Skeletal muscle satellite cell (primary cell): ENCODE data around the gene FAM163A.

Experiments used
- H3K27me3 ChIP-seq: 2 replicates; pipeline ENCODE4 v1.7.0; 2013; ENCODE audit warnings: low read length; ENCODE audit not compliant: control insufficient read depth, insufficient read depth
- H3K36me3 ChIP-seq: 2 replicates; pipeline ENCODE4 v1.7.0; 2013; ENCODE audit warnings: mild to moderate bottlenecking, control low read depth, low read length; ENCODE audit not compliant: insufficient read depth
- H3K4me1 ChIP-seq: 2 replicates; pipeline ENCODE4 v1.7.0; 2013; ENCODE audit warnings: low read length; ENCODE audit not compliant: control insufficient read depth, insufficient read depth
- H3K4me2 ChIP-seq: 2 replicates; pipeline ENCODE4 v1.7.0; 2013; ENCODE audit warnings: mild to moderate bottlenecking, low read length
- H3K4me3 ChIP-seq: 2 replicates; pipeline ENCODE4 v1.7.0; 2013; ENCODE audit warnings: low read length
- H3K9ac ChIP-seq: 2 replicates; pipeline ENCODE4 v1.7.0; 2013; ENCODE audit warnings: mild to moderate bottlenecking, low read depth, low read length, moderate library complexity
- H3K9me3 ChIP-seq: replicated peaks from 2 replicates; pipeline ENCODE4 v1.7.0; 2013; ENCODE audit warnings: mild to moderate bottlenecking, control low read depth, low read length

FAM163A gene

GRCh38 chr1:179754041-179754624 lies 11.0 kb downstream of the FAM163A start:
- peaks cover 9% of the 10 kb centered on the region for H3K27me3 ChIP-seq

GRCh38 chr1:179757933-179758332 lies 14.8 kb downstream of the FAM163A start:
- Histone ChIP-seq H3K27me3 (peaks cover 28% of the 10 kb centered on the region), H3K9me3 (no peaks in the 10 kb centered on the region), H3K36me3 (no peaks in the 10 kb centered on the region), H3K4me3 (no peak overlapping the region), H3K4me2 (no peak overlapping the region), H3K9ac (no peak overlapping the region), H3K4me1 (no peaks in the 10 kb centered on the region)

More at GRCh38 chr1:179754041-179754624, 11.0 kb downstream of the FAM163A start:
- Histone ChIP-seq H3K9ac (no peak overlapping the region), H3K4me1 (no peaks in the 10 kb centered on the region), H3K4me3 (no peak overlapping the region), H3K4me2 (no peak overlapping the region), H3K36me3 (no peaks in the 10 kb centered on the region), H3K9me3 (no peaks in the 10 kb centered on the region)

- H3K4me1 ChIP-seq, result no peaks in the 10 kb centered on the region
- no peaks in the 10 kb centered on the region for H3K36me3 ChIP-seq
- no peak overlapping the region for H3K4me3 ChIP-seq
- peaks cover 32% of the 10 kb centered on the region for H3K27me3 ChIP-seq
- no peak overlapping the region for H3K9ac ChIP-seq
- H3K9me3 ChIP-seq, result no peaks in the 10 kb centered on the region
- H3K4me2 ChIP-seq, result no peak overlapping the region
Observed at GRCh38 chr1:179760521-179760920, 17.4 kb downstream of the FAM163A start.

GRCh38 chr1:179761296-179761695 lies 18.2 kb downstream of the FAM163A start:
- no peaks in the 10 kb centered on the region for H3K36me3 ChIP-seq
- H3K9ac ChIP-seq, result no peak overlapping the region
- H3K27me3 ChIP-seq, result peaks cover 32% of the 10 kb centered on the region
- no peak overlapping the region for H3K4me2 ChIP-seq
- no peaks in the 10 kb centered on the region for H3K4me1 ChIP-seq
- H3K9me3 ChIP-seq, result no peaks in the 10 kb centered on the region
- H3K4me3 ChIP-seq, result no peak overlapping the region

- H3K9me3 ChIP-seq, result no peaks in the 10 kb centered on the region
- no peaks in the 10 kb centered on the region for H3K36me3 ChIP-seq
- H3K4me3 ChIP-seq, result no peak overlapping the region
- no peak overlapping the region for H3K9ac ChIP-seq
- H3K4me2 ChIP-seq, result no peak overlapping the region
- H3K4me1 ChIP-seq, result no peaks in the 10 kb centered on the region
- H3K27me3 ChIP-seq, result peaks cover 32% of the 10 kb centered on the region
Observed at GRCh38 chr1:179761846-179762640, 19.0 kb downstream of the FAM163A start.

- no peak overlapping the region for H3K4me2 ChIP-seq
- H3K27me3 ChIP-seq, result peaks cover 15% of the 10 kb centered on the region
- no peak overlapping the region for H3K4me3 ChIP-seq
- H3K9me3 ChIP-seq, result no peaks in the 10 kb centered on the region
- H3K9ac ChIP-seq, result no peak overlapping the region
- no peaks in the 10 kb centered on the region for H3K36me3 ChIP-seq
- H3K4me1 ChIP-seq, result no peaks in the 10 kb centered on the region
Observed at GRCh38 chr1:179767177-179767581, 24.1 kb downstream of the FAM163A start.

GRCh38 chr1:179767996-179768395 lies 24.9 kb downstream of the FAM163A start:
- no peaks in the 10 kb centered on the region for H3K9me3 ChIP-seq
- H3K4me1 ChIP-seq, result no peaks in the 10 kb centered on the region
- H3K27me3 ChIP-seq, result peaks cover 7% of the 10 kb centered on the region
- H3K36me3 ChIP-seq, result no peaks in the 10 kb centered on the region
- H3K4me3 ChIP-seq, result no peak overlapping the region
- no peak overlapping the region for H3K4me2 ChIP-seq
- H3K9ac ChIP-seq, result no peak overlapping the region

GRCh38 chr1:179770887-179771502 lies 27.9 kb downstream of the FAM163A start:
- H3K4me3 ChIP-seq, result no peak overlapping the region
- no peak overlapping the region for H3K9ac ChIP-seq
- H3K27me3 ChIP-seq, result no peaks in the 10 kb centered on the region
- H3K4me2 ChIP-seq, result no peak overlapping the region
- no peaks in the 10 kb centered on the region for H3K9me3 ChIP-seq
- H3K4me1 ChIP-seq, result no peaks in the 10 kb centered on the region
- no peaks in the 10 kb centered on the region for H3K36me3 ChIP-seq

GRCh38 chr1:179773264-179773663 lies 30.2 kb downstream of the FAM163A start:
- Histone ChIP-seq H3K27me3 (peaks cover 9% of the 10 kb centered on the region), H3K36me3 (no peaks in the 10 kb centered on the region), H3K4me3 (no peak overlapping the region), H3K9me3 (no peaks in the 10 kb centered on the region), H3K4me1 (no peaks in the 10 kb centered on the region), H3K4me2 (no peak overlapping the region), H3K9ac (no peak overlapping the region)

GRCh38 chr1:179774000-179774399 lies 30.9 kb downstream of the FAM163A start:
- Histone ChIP-seq H3K27me3 (peaks cover 15% of the 10 kb centered on the region), H3K36me3 (no peaks in the 10 kb centered on the region), H3K9ac (no peak overlapping the region), H3K4me3 (no peak overlapping the region), H3K9me3 (no peaks in the 10 kb centered on the region), H3K4me1 (no peaks in the 10 kb centered on the region), H3K4me2 (no peak overlapping the region)

- no peaks in the 10 kb centered on the region for H3K36me3 ChIP-seq
- no peaks in the 10 kb centered on the region for H3K4me1 ChIP-seq
- H3K9me3 ChIP-seq, result no peaks in the 10 kb centered on the region
- no peak overlapping the region for H3K9ac ChIP-seq
- H3K27me3 ChIP-seq, result peaks cover 21% of the 10 kb centered on the region
- H3K4me2 ChIP-seq, result no peak overlapping the region
- H3K4me3 ChIP-seq, result no peak overlapping the region
Observed at GRCh38 chr1:179774566-179774965, 31.5 kb downstream of the FAM163A start.
